Measurements from ENCODE around the gene SRBD1. TPM values are rescaled to one million over a fixed set of nuclear protein-coding genes. Genes with fewer than 3 reads are reported as not detected.

The SRBD1 gene
- total and polyA plus RNA-seq, 2 experiments from 2014 or later: 10.6 to 13.7 TPM

GRCh38 chr2:45571940-45572339, 39.1 kb downstream of the SRBD1 start:
- peaks cover 7% of the 10 kb centered on the region for H3K36me3 ChIP-seq
- no peaks in the 10 kb centered on the region for H3K9me3 ChIP-seq (ENCODE audit: low read depth)
- H3K27me3 ChIP-seq: no peaks in the 10 kb centered on the region
- H3K4me1 ChIP-seq (ENCODE audit: low read depth): no peaks in the 10 kb centered on the region
- TF ChIP-seq, protein P1, sequence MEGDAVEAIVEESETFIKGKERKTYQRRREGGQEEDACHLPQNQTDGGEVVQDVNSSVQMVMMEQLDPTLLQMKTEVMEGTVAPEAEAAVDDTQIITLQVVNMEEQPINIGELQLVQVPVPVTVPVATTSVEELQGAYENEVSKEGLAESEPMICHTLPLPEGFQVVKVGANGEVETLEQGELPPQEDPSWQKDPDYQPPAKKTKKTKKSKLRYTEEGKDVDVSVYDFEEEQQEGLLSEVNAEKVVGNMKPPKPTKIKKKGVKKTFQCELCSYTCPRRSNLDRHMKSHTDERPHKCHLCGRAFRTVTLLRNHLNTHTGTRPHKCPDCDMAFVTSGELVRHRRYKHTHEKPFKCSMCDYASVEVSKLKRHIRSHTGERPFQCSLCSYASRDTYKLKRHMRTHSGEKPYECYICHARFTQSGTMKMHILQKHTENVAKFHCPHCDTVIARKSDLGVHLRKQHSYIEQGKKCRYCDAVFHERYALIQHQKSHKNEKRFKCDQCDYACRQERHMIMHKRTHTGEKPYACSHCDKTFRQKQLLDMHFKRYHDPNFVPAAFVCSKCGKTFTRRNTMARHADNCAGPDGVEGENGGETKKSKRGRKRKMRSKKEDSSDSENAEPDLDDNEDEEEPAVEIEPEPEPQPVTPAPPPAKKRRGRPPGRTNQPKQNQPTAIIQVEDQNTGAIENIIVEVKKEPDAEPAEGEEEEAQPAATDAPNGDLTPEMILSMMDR (IDR thresholded peaks at IDR 0.05; ENCODE audit: low read depth, low read length): no peak
- H3K27ac ChIP-seq: no peak overlapping the region
- no peak for DNase-seq (ENCODE audit: low read depth in 1 of 2, low spot score in 1 of 2)
- no peak overlapping the region for H3K4me3 ChIP-seq

- H3K36me3 ChIP-seq: peaks cover 7% of the 10 kb centered on the region
- no peak overlapping the region for H3K27ac ChIP-seq
- DNase-seq (ENCODE audit: low read depth in 1 of 2, low spot score in 1 of 2): peak in 1 of 2 donors; percentile 20
- no peaks in the 10 kb centered on the region for H3K9me3 ChIP-seq (ENCODE audit: low read depth)
- TF ChIP-seq, protein P1 (IDR thresholded peaks at IDR 0.05; ENCODE audit: low read depth, low read length): no peak
- no peak overlapping the region for H3K4me3 ChIP-seq
- no peaks in the 10 kb centered on the region for H3K4me1 ChIP-seq (ENCODE audit: low read depth)
- no peaks in the 10 kb centered on the region for H3K27me3 ChIP-seq
Measured at GRCh38 chr2:45570671-45571334, 40.3 kb downstream of the SRBD1 start.

- Histone ChIP-seq H3K27me3 (no peaks in the 10 kb centered on the region), H3K36me3 (peaks cover 7% of the 10 kb centered on the region), H3K4me3 (no peak overlapping the region), H3K9me3 (ENCODE audit: low read depth) (no peaks in the 10 kb centered on the region), H3K27ac (no peak overlapping the region), H3K4me1 (ENCODE audit: low read depth) (no peaks in the 10 kb centered on the region)
- TF ChIP-seq, protein P1 (IDR thresholded peaks at IDR 0.05; ENCODE audit: low read depth, low read length): no peak
- DNase-seq (ENCODE audit: low read depth in 1 of 2, low spot score in 1 of 2): peak in 1 of 2 donors; percentile 5
Measured at GRCh38 chr2:45568935-45569334, 42.1 kb downstream of the SRBD1 start.

DNA sequence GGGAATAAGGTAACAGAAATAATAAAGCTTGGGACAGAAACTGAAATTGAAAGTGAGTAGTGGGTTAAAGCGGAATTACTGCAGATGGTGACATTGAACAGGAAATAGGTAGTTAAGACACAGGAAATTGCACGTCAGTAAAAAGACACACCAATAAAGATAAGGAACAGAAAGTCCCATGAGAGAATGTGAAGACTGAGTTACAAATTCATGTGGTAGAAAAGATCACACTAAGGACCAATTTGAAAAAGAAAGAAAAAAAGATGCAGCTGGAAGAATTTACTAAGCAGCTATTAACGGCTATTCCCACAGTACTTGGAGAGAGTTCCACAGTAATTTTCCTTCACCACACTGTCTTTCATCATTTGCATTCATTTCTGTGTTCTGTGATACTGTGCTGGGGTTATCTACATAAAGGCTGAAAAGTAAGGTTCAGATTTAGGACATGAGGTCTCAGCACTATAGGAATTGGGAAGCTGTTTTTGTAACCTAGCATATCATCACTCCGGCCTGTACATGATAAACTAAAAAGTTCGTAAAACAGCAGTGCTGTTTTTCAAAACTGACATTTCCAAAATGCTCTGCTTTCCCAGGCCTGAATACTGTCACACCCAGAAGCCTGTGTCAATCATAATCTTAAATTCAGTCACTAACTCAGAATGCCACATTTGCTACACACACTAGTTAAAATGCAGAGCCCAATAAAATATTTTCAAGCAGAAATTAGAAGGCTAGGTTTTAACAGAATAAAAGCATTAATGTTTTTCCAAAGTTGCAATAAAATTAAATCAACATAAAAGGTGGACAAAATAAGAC, 42.9 kb downstream of the SRBD1 start:
- no peak overlapping the region for H3K4me3 ChIP-seq
- H3K27ac ChIP-seq: peak overlapping the region; percentile 7
- DNase-seq (ENCODE audit: low read depth in 1 of 2, low spot score in 1 of 2): peak in 1 of 2 donors; percentile 59
- no peaks in the 10 kb centered on the region for H3K4me1 ChIP-seq (ENCODE audit: low read depth)
- peaks cover 7% of the 10 kb centered on the region for H3K36me3 ChIP-seq
- TF ChIP-seq, protein P1 (IDR thresholded peaks at IDR 0.05; ENCODE audit: low read depth, low read length): no peak
- no peaks in the 10 kb centered on the region for H3K27me3 ChIP-seq
- no peaks in the 10 kb centered on the region for H3K9me3 ChIP-seq (ENCODE audit: low read depth)

DNA sequence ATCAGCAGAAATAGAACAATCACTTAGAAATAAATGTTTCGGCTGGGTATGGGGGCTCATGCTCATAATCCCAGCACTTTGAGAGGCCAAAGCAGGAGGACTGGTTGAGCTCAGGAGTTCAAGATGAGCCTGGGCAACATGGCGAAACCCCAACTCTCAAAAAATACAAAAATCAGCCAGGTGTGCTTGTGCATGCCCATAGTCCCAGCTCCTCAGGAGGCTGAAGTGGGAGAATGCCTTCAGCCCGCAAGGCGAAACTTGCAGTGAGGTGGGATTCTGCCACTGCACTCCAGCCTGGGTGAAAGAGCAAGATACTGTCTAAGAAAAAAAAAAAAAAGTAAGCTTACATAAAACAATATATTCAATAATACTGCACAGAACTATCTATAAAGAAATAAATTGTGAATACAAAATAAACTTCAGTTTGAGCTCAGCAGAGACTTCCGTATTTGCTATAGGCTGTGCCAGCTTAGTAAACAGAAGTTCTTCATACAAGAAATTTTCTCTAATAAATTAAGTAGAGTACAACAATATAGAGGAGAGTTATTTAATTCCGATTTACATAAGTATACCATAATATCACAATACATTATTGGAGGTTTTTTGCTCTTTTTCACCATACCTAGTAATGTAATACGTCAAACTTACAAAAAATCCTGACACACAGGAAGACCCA, 43.6 kb downstream of the SRBD1 start:
- no peaks in the 10 kb centered on the region for H3K4me1 ChIP-seq (ENCODE audit: low read depth)
- H3K4me3 ChIP-seq: no peak overlapping the region
- no peaks in the 10 kb centered on the region for H3K36me3 ChIP-seq
- TF ChIP-seq, protein P1 (IDR thresholded peaks at IDR 0.05; ENCODE audit: low read depth, low read length): no peak
- H3K27me3 ChIP-seq: no peaks in the 10 kb centered on the region
- H3K9me3 ChIP-seq (ENCODE audit: low read depth): no peaks in the 10 kb centered on the region
- H3K27ac ChIP-seq: no peak overlapping the region
- DNase-seq (ENCODE audit: low read depth in 1 of 2, low spot score in 1 of 2): no peak
